Coronary artery (tissue), 2 donors: Measurements from ENCODE around the gene AGMO.
"Not testable (repeated sequence)": the region's sequence is repeated elsewhere in the genome, so short reads cannot be mapped to it uniquely, and the experiment has no call there.

Experiments
- DNase-seq: peaks from one replicate; pipeline ENCODE4 v3.0.0-alpha.2; 2017; ENCODE audit warnings: low spot score
- H3K27ac ChIP-seq, 2 donors: fragments of 200-600 bp; sonication (generic); one replicate each; pipeline ENCODE4 v1.5.1; 2016 to 2019
- H3K4me3 ChIP-seq: fragments of 200-600 bp; sonication (generic); 2 replicates; pipeline ENCODE4 v1.5.1; 2016; ENCODE audit warnings: mild to moderate bottlenecking, moderate library complexity
- CTCF ChIP-seq: fragments of 200-600 bp; sonication (generic); IDR thresholded peaks from one replicate; pipeline ENCODE4 v1.5.1; 2019; ENCODE audit warnings: antibody characterized with exemption

AGMO gene

GRCh38 chr7:15525652-15526263, 36.1 kb downstream of the AGMO start:
- Histone ChIP-seq H3K27ac (no peak overlapping the region), H3K4me3 (no peak overlapping the region)
- DNase-seq, result no peak
- TF ChIP-seq CTCF, result no peak

- TF ChIP-seq CTCF, result no peak
- DNase-seq, result no peak
- no peak overlapping the region for H3K27ac ChIP-seq
- no peak overlapping the region for H3K4me3 ChIP-seq
Observed at GRCh38 chr7:15524077-15524476, 37.7 kb downstream of the AGMO start.

GRCh38 chr7:15517865-15518264, 44.0 kb downstream of the AGMO start:
- H3K4me3 ChIP-seq, H3K27ac ChIP-seq, DNase-seq: not testable (repeated sequence)

GRCh38 chr7:15515252-15515651, 46.6 kb downstream of the AGMO start:
- H3K27ac ChIP-seq, result no peak overlapping the region
- H3K4me3 ChIP-seq, result peak overlapping the region; percentile 42
- no peak for DNase-seq
- TF ChIP-seq CTCF, result no peak

- no peak for DNase-seq
- no peak overlapping the region for H3K4me3 ChIP-seq
- TF ChIP-seq CTCF, result no peak
- H3K27ac ChIP-seq, result no peak overlapping the region
Observed at GRCh38 chr7:15508258-15508657, 53.6 kb downstream of the AGMO start.

GRCh38 chr7:15507708-15508107, 54.1 kb downstream of the AGMO start:
- no peak for DNase-seq
- Histone ChIP-seq H3K4me3 (no peak overlapping the region), H3K27ac (no peak overlapping the region)
- TF ChIP-seq CTCF, result no peak

GRCh38 chr7:15507171-15507570, 54.6 kb downstream of the AGMO start:
- TF ChIP-seq CTCF, result no peak
- no peak for DNase-seq
- Histone ChIP-seq H3K4me3 (no peak overlapping the region), H3K27ac (no peak overlapping the region)

GRCh38 chr7:15505761-15506160, 56.1 kb downstream of the AGMO start:
- no peak overlapping the region for H3K27ac ChIP-seq
- DNase-seq, result no peak
- no peak for TF ChIP-seq CTCF
- H3K4me3 ChIP-seq, result no peak overlapping the region
